Measurements from ENCODE around the gene ELAC1. TPM values are rescaled to one million over a fixed set of nuclear protein-coding genes. Genes with fewer than 3 reads are reported as not detected.
"Not testable (repeated sequence)": the region's sequence is repeated elsewhere in the genome, so short reads cannot be mapped to it uniquely, and the experiment has no call there.

Gene ELAC1, protein sequence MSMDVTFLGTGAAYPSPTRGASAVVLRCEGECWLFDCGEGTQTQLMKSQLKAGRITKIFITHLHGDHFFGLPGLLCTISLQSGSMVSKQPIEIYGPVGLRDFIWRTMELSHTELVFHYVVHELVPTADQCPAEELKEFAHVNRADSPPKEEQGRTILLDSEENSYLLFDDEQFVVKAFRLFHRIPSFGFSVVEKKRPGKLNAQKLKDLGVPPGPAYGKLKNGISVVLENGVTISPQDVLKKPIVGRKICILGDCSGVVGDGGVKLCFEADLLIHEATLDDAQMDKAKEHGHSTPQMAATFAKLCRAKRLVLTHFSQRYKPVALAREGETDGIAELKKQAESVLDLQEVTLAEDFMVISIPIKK
- total RNA-seq: 6.2 TPM
- long read RNA-seq, transcript ELAC1-201 (4 exons, 2,235 nt): major isoform, 16 of 22 reads
- long read RNA-seq, partial matches to known transcripts: 0 of 22 reads
- long read RNA-seq, other reads (novel, unspliced or antisense): 1 of 22 reads

- peak; percentile 93 for DNase-seq (ENCODE audit: low spot score)
These were observed at the start of gene ELAC1 for GRCh38 chr18:50967714-50968661. Gene ELAC1 (plus strand): TSS chr18:50968040. CDS start chr18:50974405, 6,365 bp downstream.

DNA sequence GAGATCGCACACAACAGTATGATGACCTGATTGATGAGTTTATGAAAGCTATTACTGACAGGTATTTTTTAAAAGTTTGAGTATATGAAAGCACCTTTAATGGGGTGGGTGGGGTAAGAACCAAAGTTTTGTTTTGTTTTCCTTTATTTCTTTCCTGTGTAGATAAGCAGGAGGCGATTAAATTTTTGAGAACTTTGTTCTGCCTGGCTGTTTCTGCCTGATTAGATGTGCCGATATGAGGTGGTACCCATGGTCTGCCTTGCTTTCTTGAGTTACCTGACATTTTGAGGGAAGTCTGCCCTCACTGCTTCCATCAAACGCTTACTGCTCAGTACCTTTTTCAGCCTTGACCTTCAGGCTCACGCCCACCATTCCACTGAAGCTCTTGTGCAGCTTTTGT lies 49.7 kb upstream of the ELAC1 start:
- DNase-seq (ENCODE audit: low spot score): no peak

DNA sequence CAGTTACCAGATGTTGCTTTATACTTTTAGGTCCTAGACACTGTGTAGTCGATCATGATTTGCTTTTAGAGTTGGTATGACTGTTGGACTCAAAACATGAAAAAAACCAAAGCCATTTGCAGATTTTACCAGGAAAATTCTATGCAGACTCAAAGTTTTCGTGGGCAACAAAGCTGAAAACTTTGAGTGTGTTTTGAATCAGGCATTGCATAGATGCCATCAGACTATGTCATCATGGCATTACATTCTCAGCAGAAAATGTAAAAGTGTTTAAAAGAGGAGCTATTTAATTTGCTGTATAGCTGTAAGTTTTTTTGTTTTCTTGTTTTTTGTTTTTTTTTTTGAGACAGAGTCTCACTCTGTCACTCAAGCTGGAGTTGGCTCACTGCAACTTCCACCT lies 43.5 kb upstream of the ELAC1 start:
- DNase-seq (ENCODE audit: low spot score): no peak

DNA sequence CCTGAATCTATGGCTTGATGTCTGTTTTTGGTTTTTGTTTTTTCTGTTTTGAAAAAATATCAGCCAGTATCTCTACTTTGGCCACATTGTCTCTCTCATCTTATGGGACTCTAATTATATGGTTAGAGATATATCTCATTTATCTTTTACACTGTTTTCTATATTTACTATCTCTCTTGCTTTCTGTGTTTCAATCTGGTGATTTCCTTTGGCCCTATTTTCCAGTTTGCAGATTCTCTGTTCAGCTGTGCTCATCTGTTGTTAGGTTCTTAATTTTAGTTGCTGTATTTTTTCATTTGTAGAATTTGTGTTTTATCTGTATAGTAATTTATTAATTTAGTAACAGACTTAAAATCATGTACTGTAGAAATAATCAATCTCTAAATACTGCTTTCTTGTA lies 41.3 kb upstream of the ELAC1 start:
- DNase-seq (ENCODE audit: low spot score): no peak

DNA sequence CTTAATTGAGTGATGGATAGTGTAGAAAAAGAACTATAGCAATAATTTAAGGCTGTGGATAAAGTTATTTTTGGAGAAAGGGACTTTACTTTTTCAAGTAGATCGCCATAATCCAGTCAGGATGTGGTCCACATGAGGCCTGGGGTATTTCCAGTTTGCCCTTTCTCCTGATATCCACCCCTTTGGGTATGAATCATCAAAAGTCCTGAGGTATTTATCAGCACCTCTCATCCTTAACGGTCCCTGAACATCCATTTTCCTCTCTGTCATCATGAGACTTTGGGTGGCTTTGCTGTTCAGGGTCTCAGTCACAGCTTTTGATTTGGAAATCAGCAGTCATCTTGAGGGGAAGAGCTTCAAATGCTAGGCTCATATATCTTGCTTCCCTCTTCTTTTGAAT lies 39.3 kb upstream of the ELAC1 start:
- no peak for DNase-seq (ENCODE audit: low spot score)

- no peak for DNase-seq (ENCODE audit: low spot score)
These were observed 34.2 kb upstream of the ELAC1 start for GRCh38 chr18:50933684-50934083.

DNA sequence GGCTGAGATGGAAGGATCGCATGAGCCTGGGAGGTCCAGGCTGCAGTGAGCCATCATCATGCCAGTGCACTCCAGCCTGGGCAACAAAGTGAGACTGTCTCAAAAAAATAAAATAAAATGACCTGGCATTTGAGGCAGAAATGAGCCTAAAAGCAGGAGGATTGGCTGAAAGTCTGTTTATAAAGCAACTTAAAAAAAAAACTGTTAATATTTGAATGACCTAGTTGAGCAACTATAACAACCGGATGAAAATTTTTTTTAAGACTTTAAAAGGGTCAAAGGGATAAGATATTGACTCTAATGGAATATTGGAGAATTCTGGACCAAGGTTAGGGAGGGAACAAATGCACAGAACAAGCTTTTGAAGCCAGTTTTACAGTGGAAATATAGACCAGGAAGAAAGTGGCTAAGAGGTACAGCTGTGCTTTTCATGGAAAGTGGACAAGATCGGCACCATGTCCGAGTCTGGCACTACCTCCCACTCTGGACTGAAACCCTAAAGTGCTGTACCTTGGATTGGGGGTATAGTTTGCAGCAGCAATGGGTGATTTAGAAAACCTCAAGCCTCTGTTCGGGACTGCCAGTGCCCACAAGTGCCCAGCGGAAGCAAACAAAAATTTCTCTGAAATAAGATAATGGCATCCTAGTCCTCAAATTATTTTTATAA lies 33.2 kb upstream of the ELAC1 start:
- no peak for DNase-seq (ENCODE audit: low spot score)

GRCh38 chr18:50935493-50936191 lies 32.2 kb upstream of the ELAC1 start:
- DNase-seq (ENCODE audit: low spot score): no peak

- no peak for DNase-seq (ENCODE audit: low spot score)
These were observed 30.7 kb upstream of the ELAC1 start for GRCh38 chr18:50937183-50937582.

- no peak for DNase-seq (ENCODE audit: low spot score)
These were observed 28.9 kb upstream of the ELAC1 start for GRCh38 chr18:50938912-50939311.

DNA sequence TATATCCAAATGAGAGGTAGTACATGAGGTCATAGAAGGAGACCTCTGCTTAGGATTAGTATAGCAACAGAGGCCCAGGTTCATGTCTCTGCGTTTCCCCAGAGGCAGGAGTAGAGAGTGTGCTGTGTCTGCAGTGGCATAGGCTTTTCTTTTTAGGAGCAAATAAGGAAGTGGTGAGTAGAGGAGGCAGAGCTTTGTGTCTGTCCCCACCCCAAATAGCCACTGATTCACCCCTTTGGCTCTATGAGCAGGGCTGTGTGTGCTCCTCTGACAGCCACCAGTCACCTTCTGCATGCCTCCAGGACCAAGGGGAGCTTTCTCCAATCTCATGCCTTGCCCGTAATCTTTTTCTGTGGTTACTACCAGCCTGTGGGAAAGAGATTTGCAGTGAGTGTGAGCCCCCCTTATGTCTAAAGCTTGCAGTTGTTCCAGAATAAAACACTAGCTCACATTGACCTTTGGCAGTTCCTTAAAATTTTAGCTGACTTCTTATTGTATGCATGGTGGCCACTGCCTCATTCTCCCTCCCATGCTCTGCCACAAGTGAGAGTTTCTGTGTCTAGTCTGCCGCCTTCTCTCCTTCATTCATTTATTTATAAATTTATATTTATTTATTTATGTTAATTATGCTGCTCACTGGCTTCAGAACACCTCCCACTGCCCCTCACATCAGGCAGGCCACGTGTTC lies 23.5 kb upstream of the ELAC1 start:
- no peak for DNase-seq (ENCODE audit: low spot score)

- not testable (repeated sequence) for DNase-seq (ENCODE audit: low spot score)
These were observed 21.9 kb upstream of the ELAC1 start for GRCh38 chr18:50945918-50946317.

DNA sequence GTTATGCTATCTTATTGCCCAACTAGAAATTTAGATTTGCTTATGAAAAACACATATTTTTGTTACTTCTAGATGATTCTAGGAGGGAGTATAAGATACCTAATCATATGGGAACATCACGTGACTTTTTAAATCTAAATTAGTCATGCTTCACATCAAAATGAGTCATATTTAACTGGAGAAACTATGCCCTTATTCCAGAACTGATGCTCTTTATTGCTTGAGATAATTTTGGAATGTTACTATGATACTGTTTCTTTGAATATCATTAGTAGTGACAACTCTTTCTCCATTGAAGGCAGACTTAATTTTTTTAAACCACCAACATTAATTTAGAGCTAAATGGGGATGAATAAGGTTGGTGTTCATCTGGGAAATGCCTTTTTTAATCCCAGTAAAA lies 19.9 kb upstream of the ELAC1 start:
- DNase-seq (ENCODE audit: low spot score): no peak

GRCh38 chr18:50949185-50949584 lies 18.7 kb upstream of the ELAC1 start:
- no peak for DNase-seq (ENCODE audit: low spot score)

DNA sequence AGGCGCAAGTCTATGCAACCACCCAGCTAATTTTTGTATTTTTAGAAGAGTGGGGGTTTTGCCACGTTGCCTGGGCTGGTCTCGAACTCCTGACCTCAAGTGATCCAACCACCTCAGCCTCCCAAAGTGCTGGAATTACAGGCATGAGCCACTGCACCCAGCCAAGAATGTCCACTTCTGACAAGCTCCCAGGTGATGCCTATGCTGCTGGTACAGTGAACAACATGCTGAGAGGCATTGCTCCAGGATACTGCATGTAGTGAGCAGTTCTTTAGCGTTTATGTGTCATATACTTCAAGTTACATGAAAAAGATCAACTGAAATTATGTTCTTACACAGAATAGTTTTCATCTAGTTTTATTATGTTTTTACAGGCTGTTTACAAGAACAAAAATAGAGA lies 17.2 kb upstream of the ELAC1 start:
- DNase-seq (ENCODE audit: low spot score): no peak

GRCh38 chr18:50953822-50954221 lies 14.0 kb upstream of the ELAC1 start:
- no peak for DNase-seq (ENCODE audit: low spot score)

DNA sequence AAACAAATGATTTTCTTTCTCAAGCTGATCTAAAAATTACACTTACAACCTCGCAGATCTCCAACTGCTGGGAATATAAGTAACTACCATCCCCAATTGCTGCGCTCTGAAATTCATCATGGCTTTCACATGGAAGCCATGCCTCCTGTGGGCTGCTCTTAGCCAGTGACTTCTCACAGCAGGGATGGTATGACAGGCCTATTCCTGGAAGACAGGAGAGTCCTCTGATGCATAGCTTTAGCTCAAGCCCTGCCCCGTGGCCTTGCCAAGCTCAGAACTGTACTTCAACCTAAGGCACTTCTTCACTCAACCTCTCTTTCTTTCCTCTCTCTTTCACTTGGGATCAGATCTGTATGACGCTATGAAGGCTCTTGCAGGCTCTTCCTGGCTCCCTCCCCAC lies 12.6 kb upstream of the ELAC1 start:
- DNase-seq (ENCODE audit: low spot score): no peak

- DNase-seq (ENCODE audit: low spot score): no peak
These were observed 11.7 kb upstream of the ELAC1 start for GRCh38 chr18:50956116-50956515.

DNA sequence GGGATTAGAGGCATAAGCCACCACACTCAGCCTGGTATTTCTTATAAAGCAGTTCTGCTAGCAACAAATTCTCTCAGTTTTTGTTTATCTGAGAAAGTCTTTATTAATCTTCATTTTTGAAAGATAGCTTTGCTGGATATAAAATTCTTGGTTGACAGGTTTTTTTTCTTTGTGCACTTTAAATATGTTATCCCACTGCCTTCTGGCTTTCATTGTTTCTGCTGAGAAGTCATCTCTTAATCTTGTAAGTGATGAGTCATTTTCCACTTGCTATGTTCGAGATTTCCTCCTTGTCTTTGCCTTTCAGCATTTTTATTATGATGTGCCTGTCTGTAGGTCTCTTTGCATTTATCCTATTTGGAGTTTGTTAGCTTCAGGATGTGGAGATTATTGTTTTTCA lies 5.9 kb upstream of the ELAC1 start:
- no peak for DNase-seq (ENCODE audit: low spot score)

DNA sequence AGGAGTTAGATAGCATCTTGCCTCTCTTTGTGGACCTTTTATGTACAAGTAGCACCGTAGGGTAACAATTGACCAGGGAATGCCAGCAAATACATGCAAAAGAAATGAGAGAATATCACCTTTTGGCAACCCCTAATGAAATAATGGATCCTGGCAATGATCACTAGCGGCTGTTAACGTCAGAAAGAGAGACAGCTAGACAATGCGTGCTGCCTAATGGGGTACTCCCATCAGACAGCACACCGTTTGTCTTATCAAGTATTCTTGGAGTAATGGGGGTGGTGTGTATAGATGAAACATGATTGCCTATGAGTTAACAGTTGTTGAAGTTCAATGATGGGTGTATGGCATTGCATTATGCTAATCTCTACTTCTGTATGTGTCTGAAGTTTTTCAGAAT lies 1.6 kb downstream of the ELAC1 start:
- no peak for DNase-seq (ENCODE audit: low spot score)

Data from mesenteric fat pad (tissue), 1 donor.